ENCODE results near the gene RPGRIP1L. TPM values are rescaled to one million over a fixed set of nuclear protein-coding genes. Genes with fewer than 3 reads are reported as not detected.

The RPGRIP1L gene
- total RNA-seq, 1 experiment from 2014 or later: 19.8 TPM

DNA sequence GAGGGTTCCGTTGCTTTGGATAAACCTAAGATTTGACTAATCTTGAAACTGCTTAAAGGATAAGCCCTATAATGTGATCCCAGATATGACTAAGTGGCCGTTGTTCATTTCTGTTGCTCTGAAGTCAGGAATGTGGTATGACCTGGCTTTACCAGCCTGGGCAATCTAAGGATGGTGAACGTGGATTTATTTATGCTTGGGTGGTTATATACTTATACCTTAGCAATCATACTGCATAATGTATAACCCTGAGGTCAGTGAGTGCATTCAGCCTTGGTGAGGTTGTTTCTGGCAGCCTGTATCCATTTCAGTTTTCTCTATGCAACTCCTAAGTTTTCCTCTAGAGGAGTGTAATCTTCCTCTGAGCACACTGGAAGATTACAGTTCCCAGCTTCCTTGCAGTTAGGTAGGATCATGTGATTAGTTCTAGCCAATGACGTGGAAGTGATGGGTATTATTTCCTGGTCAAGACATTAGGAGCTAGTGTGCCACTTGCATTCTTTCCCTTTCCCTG is 42.2 kb upstream of the RPGRIP1L start:
- Histone ChIP-seq H3K27me3 (replicated peaks; ENCODE audit: insufficient read depth, low read depth, low read length, poor library complexity) (no peaks in the 10 kb centered on the region), H3K27ac (ENCODE audit: low read depth, low read length, poor library complexity, severe bottlenecking) (no peak overlapping the region), H3K9me3 (ENCODE audit: low read depth, low read length, poor library complexity, severe bottlenecking) (peaks cover 6% of the 10 kb centered on the region), H3K4me3 (ENCODE audit: low read depth, low read length, poor library complexity, severe bottlenecking) (no peak overlapping the region), H3K4me1 (ENCODE audit: insufficient read depth, low read length, poor library complexity, severe bottlenecking) (peaks cover 20% of the 10 kb centered on the region), H3K36me3 (ENCODE audit: insufficient read depth, low read length, poor library complexity, severe bottlenecking) (no peaks in the 10 kb centered on the region)
- TF ChIP-seq, protein P1, sequence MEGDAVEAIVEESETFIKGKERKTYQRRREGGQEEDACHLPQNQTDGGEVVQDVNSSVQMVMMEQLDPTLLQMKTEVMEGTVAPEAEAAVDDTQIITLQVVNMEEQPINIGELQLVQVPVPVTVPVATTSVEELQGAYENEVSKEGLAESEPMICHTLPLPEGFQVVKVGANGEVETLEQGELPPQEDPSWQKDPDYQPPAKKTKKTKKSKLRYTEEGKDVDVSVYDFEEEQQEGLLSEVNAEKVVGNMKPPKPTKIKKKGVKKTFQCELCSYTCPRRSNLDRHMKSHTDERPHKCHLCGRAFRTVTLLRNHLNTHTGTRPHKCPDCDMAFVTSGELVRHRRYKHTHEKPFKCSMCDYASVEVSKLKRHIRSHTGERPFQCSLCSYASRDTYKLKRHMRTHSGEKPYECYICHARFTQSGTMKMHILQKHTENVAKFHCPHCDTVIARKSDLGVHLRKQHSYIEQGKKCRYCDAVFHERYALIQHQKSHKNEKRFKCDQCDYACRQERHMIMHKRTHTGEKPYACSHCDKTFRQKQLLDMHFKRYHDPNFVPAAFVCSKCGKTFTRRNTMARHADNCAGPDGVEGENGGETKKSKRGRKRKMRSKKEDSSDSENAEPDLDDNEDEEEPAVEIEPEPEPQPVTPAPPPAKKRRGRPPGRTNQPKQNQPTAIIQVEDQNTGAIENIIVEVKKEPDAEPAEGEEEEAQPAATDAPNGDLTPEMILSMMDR (conservative IDR thresholded peaks at IDR 0.05; ENCODE audit: low read depth, low read length): no peak
- no peak for TF ChIP-seq EZH2 (IDR thresholded peaks at IDR 0.05; ENCODE audit: borderline replicate concordance, low read depth, low read length, poor library complexity, severe bottlenecking)
- BruUV-seq (replicated peaks): no TSS peak
- CTCF ChIA-PET: no interaction called here
- DNase-seq (ENCODE audit: low spot score): peak; percentile 39
- POLR2A ChIA-PET (ENCODE audit: low non-redundant PET): no interaction called here
- intact Hi-C loops (cut with micrococcal nuclease; ENCODE audit: unreplicated experiment): no loop called here

DNA sequence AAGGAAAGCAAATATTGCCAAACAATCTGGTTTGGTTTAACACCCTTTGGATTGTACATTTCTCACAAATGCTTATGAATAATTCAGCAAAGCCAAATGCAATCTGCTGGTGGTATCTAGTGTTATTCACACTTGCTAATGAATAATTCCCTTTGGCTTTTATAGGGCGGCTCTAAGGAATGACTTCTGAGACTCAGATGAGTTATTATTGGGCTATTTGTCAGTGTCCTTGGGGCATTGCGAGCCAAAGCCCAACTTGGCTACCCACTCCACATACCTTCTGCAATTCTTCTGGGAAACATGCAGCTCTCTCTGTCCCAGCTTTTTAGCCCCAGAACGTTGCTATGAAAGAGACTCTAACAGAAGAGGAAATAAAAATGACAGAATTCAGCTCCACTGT is 41.4 kb upstream of the RPGRIP1L start:
- TF ChIP-seq, protein P1 (conservative IDR thresholded peaks at IDR 0.05; ENCODE audit: low read depth, low read length): no peak
- TF ChIP-seq EZH2 (IDR thresholded peaks at IDR 0.05; ENCODE audit: borderline replicate concordance, low read depth, low read length, poor library complexity, severe bottlenecking): no peak
- CTCF ChIA-PET: no interaction called here
- intact Hi-C loops (cut with micrococcal nuclease; ENCODE audit: unreplicated experiment): no loop called here

DNA sequence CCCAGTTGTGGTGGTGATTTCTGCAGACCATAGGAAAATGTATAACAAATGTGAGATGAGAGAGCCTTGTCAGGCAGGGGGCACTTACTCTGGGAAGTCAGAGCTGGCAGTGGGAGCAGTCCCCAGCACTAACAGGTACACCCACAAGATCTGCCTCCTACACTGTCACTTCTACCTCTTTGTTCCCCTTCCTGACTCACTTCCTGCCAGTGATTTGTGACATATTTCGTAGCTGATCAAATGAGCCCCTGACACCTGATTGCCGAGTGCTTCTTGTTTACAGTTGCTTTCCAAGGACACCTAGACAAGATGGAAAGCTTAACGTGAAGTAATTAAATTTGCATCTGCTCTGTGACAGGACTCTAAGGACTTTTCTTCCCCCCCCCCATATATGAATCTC is 40.8 kb upstream of the RPGRIP1L start:
- peaks cover 20% of the 10 kb centered on the region for H3K4me1 ChIP-seq (ENCODE audit: insufficient read depth, low read length, poor library complexity, severe bottlenecking)
- no peak overlapping the region for H3K4me3 ChIP-seq (ENCODE audit: low read depth, low read length, poor library complexity, severe bottlenecking)
- TF ChIP-seq EZH2 (IDR thresholded peaks at IDR 0.05; ENCODE audit: borderline replicate concordance, low read depth, low read length, poor library complexity, severe bottlenecking): no peak
- TF ChIP-seq, protein P1 (conservative IDR thresholded peaks at IDR 0.05; ENCODE audit: low read depth, low read length): no peak
- ChIA-PET CTCF (interaction anchor here (1.0 kb wide), 1 partner anchor 148 kb away, joined by 3 read pairs; no protein-coding TSS in a partner anchor), POLR2A (ENCODE audit: low non-redundant PET) (no interaction called here)
- H3K36me3 ChIP-seq (ENCODE audit: insufficient read depth, low read length, poor library complexity, severe bottlenecking): no peaks in the 10 kb centered on the region
- H3K9me3 ChIP-seq (ENCODE audit: low read depth, low read length, poor library complexity, severe bottlenecking): peaks cover 6% of the 10 kb centered on the region
- intact Hi-C loops (cut with micrococcal nuclease; ENCODE audit: unreplicated experiment): no loop called here
- no peak overlapping the region for H3K27ac ChIP-seq (ENCODE audit: low read depth, low read length, poor library complexity, severe bottlenecking)
- peak; percentile 31 for DNase-seq (ENCODE audit: low spot score)
- H3K27me3 ChIP-seq (replicated peaks; ENCODE audit: insufficient read depth, low read depth, low read length, poor library complexity): no peaks in the 10 kb centered on the region
- no TSS peak for BruUV-seq (replicated peaks)

More for the DNA sequence above, 41.4 kb upstream of the RPGRIP1L start:
- DNase-seq (ENCODE audit: low spot score): peak; percentile 55
- Histone ChIP-seq H3K9me3 (ENCODE audit: low read depth, low read length, poor library complexity, severe bottlenecking) (peaks cover 6% of the 10 kb centered on the region), H3K27ac (ENCODE audit: low read depth, low read length, poor library complexity, severe bottlenecking) (no peak overlapping the region), H3K27me3 (replicated peaks; ENCODE audit: insufficient read depth, low read depth, low read length, poor library complexity) (no peaks in the 10 kb centered on the region), H3K36me3 (ENCODE audit: insufficient read depth, low read length, poor library complexity, severe bottlenecking) (no peaks in the 10 kb centered on the region), H3K4me1 (ENCODE audit: insufficient read depth, low read length, poor library complexity, severe bottlenecking) (peaks cover 20% of the 10 kb centered on the region), H3K4me3 (ENCODE audit: low read depth, low read length, poor library complexity, severe bottlenecking) (no peak overlapping the region)
- BruUV-seq (replicated peaks): no TSS peak
- POLR2A ChIA-PET (ENCODE audit: low non-redundant PET): no interaction called here

Data from A673 (cell line).